Measurements from ENCODE around the gene APBA1.

APBA1 gene

DNA sequence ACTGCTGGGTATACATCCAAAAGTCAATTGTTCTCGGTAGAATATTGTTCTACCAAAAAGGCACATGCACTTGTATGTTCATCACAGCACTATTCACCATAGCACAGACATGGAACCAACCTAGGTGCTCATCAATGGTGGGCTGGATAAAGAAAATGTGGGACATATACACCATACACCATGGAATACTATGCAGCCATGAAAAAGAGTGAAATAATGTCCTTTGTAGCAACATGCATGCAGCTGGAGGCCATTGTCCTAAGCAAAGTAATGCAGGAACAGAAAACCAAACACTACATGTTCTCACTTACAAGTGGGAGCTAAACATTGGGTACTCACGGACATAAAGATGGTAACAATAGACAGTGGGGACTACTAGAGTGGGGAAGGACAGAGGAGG lies 145.5 kb downstream of the APBA1 start:
- no peak for ATAC-seq
- TF ChIP-seq, protein P1, sequence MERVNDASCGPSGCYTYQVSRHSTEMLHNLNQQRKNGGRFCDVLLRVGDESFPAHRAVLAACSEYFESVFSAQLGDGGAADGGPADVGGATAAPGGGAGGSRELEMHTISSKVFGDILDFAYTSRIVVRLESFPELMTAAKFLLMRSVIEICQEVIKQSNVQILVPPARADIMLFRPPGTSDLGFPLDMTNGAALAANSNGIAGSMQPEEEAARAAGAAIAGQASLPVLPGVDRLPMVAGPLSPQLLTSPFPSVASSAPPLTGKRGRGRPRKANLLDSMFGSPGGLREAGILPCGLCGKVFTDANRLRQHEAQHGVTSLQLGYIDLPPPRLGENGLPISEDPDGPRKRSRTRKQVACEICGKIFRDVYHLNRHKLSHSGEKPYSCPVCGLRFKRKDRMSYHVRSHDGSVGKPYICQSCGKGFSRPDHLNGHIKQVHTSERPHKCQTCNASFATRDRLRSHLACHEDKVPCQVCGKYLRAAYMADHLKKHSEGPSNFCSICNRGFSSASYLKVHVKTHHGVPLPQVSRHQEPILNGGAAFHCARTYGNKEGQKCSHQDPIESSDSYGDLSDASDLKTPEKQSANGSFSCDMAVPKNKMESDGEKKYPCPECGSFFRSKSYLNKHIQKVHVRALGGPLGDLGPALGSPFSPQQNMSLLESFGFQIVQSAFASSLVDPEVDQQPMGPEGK (CRISPR knock-in tag; IDR thresholded peaks at IDR 0.05; ENCODE audit: borderline replicate concordance): no peak
- TF ChIP-seq TOX (CRISPR knock-in tag; IDR thresholded peaks at IDR 0.05; ENCODE audit: borderline replicate concordance) (no peak), ZC3H10 (CRISPR knock-in tag; IDR thresholded peaks at IDR 0.05) (no peak), ZFP3 (CRISPR knock-in tag; IDR thresholded peaks at IDR 0.05) (no peak), OSR1 (CRISPR knock-in tag; IDR thresholded peaks at IDR 0.05) (no peak), BACH2 (CRISPR knock-in tag; IDR thresholded peaks at IDR 0.05; ENCODE audit: borderline replicate concordance) (no peak)

- no peak for TF ChIP-seq ESRRG (CRISPR knock-in tag; IDR thresholded peaks at IDR 0.05)
- TF ChIP-seq ZNF8 (CRISPR knock-in tag; IDR thresholded peaks at IDR 0.05): no peak
- TF ChIP-seq, protein P1 (CRISPR knock-in tag; IDR thresholded peaks at IDR 0.05; ENCODE audit: borderline replicate concordance): no peak
- no peak for TF ChIP-seq OSR1 (CRISPR knock-in tag; IDR thresholded peaks at IDR 0.05)
- TF ChIP-seq GLIS3 (CRISPR knock-in tag; IDR thresholded peaks at IDR 0.05): no peak
- no peak for TF ChIP-seq ZFP30 (CRISPR knock-in tag; IDR thresholded peaks at IDR 0.05)
- TF ChIP-seq ZC3H10 (CRISPR knock-in tag; IDR thresholded peaks at IDR 0.05): no peak
- no peak for TF ChIP-seq BACH2 (CRISPR knock-in tag; IDR thresholded peaks at IDR 0.05; ENCODE audit: borderline replicate concordance)
- no peak for TF ChIP-seq RARB (CRISPR knock-in tag; IDR thresholded peaks at IDR 0.05)
- TF ChIP-seq CSDC2 (CRISPR knock-in tag; IDR thresholded peaks at IDR 0.05): no peak
- TF ChIP-seq, protein P2, sequence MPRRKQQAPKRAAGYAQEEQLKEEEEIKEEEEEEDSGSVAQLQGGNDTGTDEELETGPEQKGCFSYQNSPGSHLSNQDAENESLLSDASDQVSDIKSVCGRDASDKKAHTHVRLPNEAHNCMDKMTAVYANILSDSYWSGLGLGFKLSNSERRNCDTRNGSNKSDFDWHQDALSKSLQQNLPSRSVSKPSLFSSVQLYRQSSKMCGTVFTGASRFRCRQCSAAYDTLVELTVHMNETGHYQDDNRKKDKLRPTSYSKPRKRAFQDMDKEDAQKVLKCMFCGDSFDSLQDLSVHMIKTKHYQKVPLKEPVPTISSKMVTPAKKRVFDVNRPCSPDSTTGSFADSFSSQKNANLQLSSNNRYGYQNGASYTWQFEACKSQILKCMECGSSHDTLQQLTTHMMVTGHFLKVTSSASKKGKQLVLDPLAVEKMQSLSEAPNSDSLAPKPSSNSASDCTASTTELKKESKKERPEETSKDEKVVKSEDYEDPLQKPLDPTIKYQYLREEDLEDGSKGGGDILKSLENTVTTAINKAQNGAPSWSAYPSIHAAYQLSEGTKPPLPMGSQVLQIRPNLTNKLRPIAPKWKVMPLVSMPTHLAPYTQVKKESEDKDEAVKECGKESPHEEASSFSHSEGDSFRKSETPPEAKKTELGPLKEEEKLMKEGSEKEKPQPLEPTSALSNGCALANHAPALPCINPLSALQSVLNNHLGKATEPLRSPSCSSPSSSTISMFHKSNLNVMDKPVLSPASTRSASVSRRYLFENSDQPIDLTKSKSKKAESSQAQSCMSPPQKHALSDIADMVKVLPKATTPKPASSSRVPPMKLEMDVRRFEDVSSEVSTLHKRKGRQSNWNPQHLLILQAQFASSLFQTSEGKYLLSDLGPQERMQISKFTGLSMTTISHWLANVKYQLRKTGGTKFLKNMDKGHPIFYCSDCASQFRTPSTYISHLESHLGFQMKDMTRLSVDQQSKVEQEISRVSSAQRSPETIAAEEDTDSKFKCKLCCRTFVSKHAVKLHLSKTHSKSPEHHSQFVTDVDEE (CRISPR knock-in tag; IDR thresholded peaks at IDR 0.05): no peak
- no peak for TF ChIP-seq ZNF70 (CRISPR knock-in tag; IDR thresholded peaks at IDR 0.05)
Measured at GRCh38 chr9:69519470-69520240, 152.5 kb downstream of the APBA1 start.

GRCh38 chr9:69516353-69517322 lies 155.5 kb downstream of the APBA1 start:
- TF ChIP-seq ISL1 (CRISPR knock-in tag; IDR thresholded peaks at IDR 0.05) (no peak), ZFP3 (CRISPR knock-in tag; IDR thresholded peaks at IDR 0.05) (no peak), TOX (CRISPR knock-in tag; IDR thresholded peaks at IDR 0.05; ENCODE audit: borderline replicate concordance) (no peak), BACH2 (CRISPR knock-in tag; IDR thresholded peaks at IDR 0.05; ENCODE audit: borderline replicate concordance) (no peak), ZNF565 (CRISPR knock-in tag; conservative IDR thresholded peaks at IDR 0.05; ENCODE audit: low read depth) (no peak), ARNTL (CRISPR knock-in tag; IDR thresholded peaks at IDR 0.05; ENCODE audit: borderline replicate concordance, low read depth) (no peak)
- TF ChIP-seq, protein P2 (CRISPR knock-in tag; IDR thresholded peaks at IDR 0.05): no peak
- no peak for ATAC-seq

More at GRCh38 chr9:69519470-69520240, 152.5 kb downstream of the APBA1 start:
- ATAC-seq: no peak

Measured in SK-N-SH treated with all-trans-retinoic acid at 6 μM for 48 hours (cell line).